Measurements from ENCODE around the gene TMX1. TPM values are rescaled to one million over a fixed set of nuclear protein-coding genes. Genes with fewer than 3 reads are reported as not detected.
A peak's percentile ranks its signal among the peaks of the same experiment; 100 is the strongest.
"Not testable (repeated sequence)": the region's sequence is repeated elsewhere in the genome, so short reads cannot be mapped to it uniquely, and the experiment has no call there.

The TMX1 gene
- total RNA-seq, 2 donors from 2014 or later, result 8.9 to 11.7 TPM

- peaks cover 0 to 4% of the 10 kb centered on the region in 2 donors for H3K9me3 ChIP-seq
- H3K27ac ChIP-seq, result no peak overlapping the region
- H3K27me3 ChIP-seq, result no peaks in the 10 kb centered on the region
- no peaks in the 10 kb centered on the region for H3K4me1 ChIP-seq
- TF ChIP-seq, protein P1, sequence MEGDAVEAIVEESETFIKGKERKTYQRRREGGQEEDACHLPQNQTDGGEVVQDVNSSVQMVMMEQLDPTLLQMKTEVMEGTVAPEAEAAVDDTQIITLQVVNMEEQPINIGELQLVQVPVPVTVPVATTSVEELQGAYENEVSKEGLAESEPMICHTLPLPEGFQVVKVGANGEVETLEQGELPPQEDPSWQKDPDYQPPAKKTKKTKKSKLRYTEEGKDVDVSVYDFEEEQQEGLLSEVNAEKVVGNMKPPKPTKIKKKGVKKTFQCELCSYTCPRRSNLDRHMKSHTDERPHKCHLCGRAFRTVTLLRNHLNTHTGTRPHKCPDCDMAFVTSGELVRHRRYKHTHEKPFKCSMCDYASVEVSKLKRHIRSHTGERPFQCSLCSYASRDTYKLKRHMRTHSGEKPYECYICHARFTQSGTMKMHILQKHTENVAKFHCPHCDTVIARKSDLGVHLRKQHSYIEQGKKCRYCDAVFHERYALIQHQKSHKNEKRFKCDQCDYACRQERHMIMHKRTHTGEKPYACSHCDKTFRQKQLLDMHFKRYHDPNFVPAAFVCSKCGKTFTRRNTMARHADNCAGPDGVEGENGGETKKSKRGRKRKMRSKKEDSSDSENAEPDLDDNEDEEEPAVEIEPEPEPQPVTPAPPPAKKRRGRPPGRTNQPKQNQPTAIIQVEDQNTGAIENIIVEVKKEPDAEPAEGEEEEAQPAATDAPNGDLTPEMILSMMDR (IDR thresholded peaks at IDR 0.05), result no peak
- no peak for DNase-seq (ENCODE audit: low spot score)
- H3K4me3 ChIP-seq, result no peak overlapping the region
- H3K36me3 ChIP-seq, result no peaks in the 10 kb centered on the region
These were observed 23.4 kb upstream of the TMX1 start for GRCh38 chr14:51216602-51217001.

DNA sequence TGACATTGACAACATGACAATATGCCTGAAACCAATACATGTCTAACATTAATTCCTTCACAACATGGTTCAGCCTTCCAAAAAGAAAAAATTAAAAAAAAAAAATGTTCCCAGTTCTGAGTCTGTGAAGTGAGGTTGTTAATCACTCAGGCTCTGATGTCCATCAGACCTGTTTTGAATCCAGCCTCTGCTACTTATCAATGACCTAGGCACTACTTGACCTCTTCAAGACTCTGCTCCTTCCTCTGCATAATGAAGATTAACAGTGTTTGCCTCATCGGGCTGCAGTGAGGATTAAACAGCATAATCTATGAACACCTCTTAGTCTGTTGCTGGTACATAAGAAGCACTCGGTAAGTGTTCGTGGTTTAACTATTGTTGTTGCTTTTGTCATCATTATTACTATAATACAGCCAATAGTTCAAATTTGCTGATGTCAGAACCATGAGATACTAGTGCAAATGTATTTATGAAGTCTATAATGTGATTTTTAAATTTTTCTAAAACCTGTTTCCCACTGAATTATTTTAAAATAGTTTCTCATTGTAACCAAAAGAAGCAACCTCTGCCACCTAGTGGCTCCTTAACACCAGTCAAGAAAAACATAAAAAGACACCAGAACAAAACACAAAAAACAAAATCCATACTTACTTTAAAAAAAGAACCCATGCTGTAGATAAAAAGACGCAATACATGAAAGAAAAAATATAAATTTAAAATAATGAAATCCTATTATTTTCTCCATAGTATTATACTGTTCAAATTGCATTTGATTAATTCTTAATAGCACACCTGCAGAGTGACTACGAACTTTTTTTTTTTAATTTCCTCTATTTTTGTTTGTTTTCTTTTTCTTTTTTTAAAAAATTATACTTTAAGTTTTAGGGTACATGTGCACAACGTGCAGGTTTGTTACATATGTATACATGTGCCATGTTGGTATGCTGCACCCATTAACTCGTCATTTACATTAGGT lies 20.3 kb upstream of the TMX1 start:
- H3K36me3 ChIP-seq, result no peaks in the 10 kb centered on the region

DNA sequence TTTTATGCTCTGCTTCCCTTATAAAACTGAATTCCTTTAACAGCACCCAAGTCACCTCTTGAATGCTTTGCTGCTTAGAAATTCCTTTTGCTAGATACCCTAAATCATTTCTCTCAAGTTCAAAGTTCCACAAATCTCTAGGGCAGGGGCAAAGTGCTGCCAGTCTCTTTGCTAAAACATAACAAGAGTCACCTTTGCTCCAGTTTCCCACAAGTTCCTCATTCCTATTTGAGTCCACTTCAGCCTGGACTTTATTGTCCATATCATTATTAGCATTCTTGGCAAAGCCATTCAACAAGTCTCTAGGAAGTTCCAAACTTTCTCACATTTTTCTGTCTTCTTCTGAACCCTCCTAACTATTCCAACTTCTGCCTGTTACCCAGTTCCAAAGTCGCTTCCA lies 16.6 kb upstream of the TMX1 start:
- not testable (repeated sequence) for H3K4me3 ChIP-seq; H3K36me3 ChIP-seq; DNase-seq (ENCODE audit: low spot score); H3K4me1 ChIP-seq; H3K27ac ChIP-seq; H3K9me3 ChIP-seq; H3K27me3 ChIP-seq

More for the DNA sequence above, 20.3 kb upstream of the TMX1 start:
- Histone ChIP-seq H3K4me3 (no peak overlapping the region), H3K27me3 (no peaks in the 10 kb centered on the region), H3K4me1 (no peaks in the 10 kb centered on the region), H3K9me3 (peaks cover 0 to 2% of the 10 kb centered on the region in 2 donors), H3K27ac (no peak overlapping the region)
- no peak for DNase-seq (ENCODE audit: low spot score)
- TF ChIP-seq, protein P1 (IDR thresholded peaks at IDR 0.05), result peak; percentile 39 to 69

- H3K36me3 ChIP-seq, result no peaks in the 10 kb centered on the region
- H3K27me3 ChIP-seq, result no peaks in the 10 kb centered on the region
- TF ChIP-seq, protein P1 (IDR thresholded peaks at IDR 0.05), result no peak
- no peak overlapping the region for H3K4me3 ChIP-seq
- no peak overlapping the region for H3K27ac ChIP-seq
- no peaks in the 10 kb centered on the region for H3K9me3 ChIP-seq
- DNase-seq (ENCODE audit: low spot score), result no peak
- H3K4me1 ChIP-seq, result no peaks in the 10 kb centered on the region
These were observed 15.5 kb upstream of the TMX1 start for GRCh38 chr14:51224551-51224950.

DNA sequence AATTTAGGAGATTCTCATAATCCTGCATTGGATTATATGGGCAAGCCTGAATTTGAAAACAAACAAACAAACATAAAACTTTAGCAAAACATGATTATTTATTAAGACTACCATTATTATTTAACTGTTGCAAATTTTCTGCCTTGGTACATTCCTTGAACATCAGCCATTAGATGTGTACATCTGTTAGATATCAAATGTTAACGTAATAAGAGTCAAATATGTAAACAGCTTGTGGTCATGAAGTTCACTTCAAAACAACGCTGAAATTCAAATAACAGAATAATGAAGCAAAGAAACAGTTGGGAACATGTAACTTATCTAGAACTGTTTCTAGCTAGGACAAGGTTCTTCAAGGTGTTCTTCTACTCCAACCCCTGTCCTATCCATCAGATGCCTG lies 14.3 kb upstream of the TMX1 start:
- H3K27ac ChIP-seq, result no peak overlapping the region
- TF ChIP-seq, protein P1 (IDR thresholded peaks at IDR 0.05), result no peak
- no peaks in the 10 kb centered on the region for H3K27me3 ChIP-seq
- H3K9me3 ChIP-seq, result no peaks in the 10 kb centered on the region
- H3K4me1 ChIP-seq, result no peaks in the 10 kb centered on the region
- H3K4me3 ChIP-seq, result no peak overlapping the region
- no peaks in the 10 kb centered on the region for H3K36me3 ChIP-seq
- DNase-seq (ENCODE audit: low spot score), result no peak

- Histone ChIP-seq H3K9me3 (no peaks in the 10 kb centered on the region), H3K27ac (no peak overlapping the region), H3K4me3 (no peak overlapping the region), H3K27me3 (no peaks in the 10 kb centered on the region), H3K36me3 (no peaks in the 10 kb centered on the region), H3K4me1 (no peaks in the 10 kb centered on the region)
- no peak for DNase-seq (ENCODE audit: low spot score)
- TF ChIP-seq, protein P1 (IDR thresholded peaks at IDR 0.05), result no peak
These were observed 11.7 kb upstream of the TMX1 start for GRCh38 chr14:51228391-51228790.
